B cell (primary cell): ENCODE measurements around the gene SDSL. TPM values are rescaled to one million over a fixed set of nuclear protein-coding genes. Genes with fewer than 3 reads are reported as not detected.

ENCODE experiments used
- ATAC-seq: fragments of 200-7000 bp; cut with Tn5 transposase; one replicate; pipeline ENCODE4 v1.10.0; 2021; ENCODE audit warnings: low read depth, mild to moderate bottlenecking, moderate number of reproducible peaks, moderate library complexity
- CTCF ChIA-PET: fragments of 350-600 bp; sonication (Branson Sonifier 250); formaldehyde crosslinking; loops from one replicate; lab custom pipeline; 2021; ENCODE audit warnings: antibody characterized with exemption, inconsistent platforms; lab: Charles Lee
- POLR2A ChIA-PET: fragments of 350-600 bp; sonication (Branson Sonifier 250); formaldehyde crosslinking; loops from one replicate; lab custom pipeline; 2021; ENCODE audit warnings: antibody characterized with exemption; lab: Charles Lee
- DNase-seq: peaks from one replicate; pipeline ENCODE4 v3.0.0; 2013
- H2AFZ ChIP-seq: 2 replicates; pipeline ENCODE4 v1.6.1; 2012; ENCODE audit warnings: mild to moderate bottlenecking, low read depth, low read length; ENCODE audit not compliant: insufficient read depth, poor library complexity, severe bottlenecking
- H3K27ac ChIP-seq, 2 donors: 1 replicate in 1 of 2; 2 replicates in 1 of 2; pipeline ENCODE4 v1.5.1; 2012 to 2013; ENCODE audit warnings: low read length in 2 of 2, mild to moderate bottlenecking in 2 of 2, moderate library complexity in 1 of 2
- H3K27me3 ChIP-seq, 4 experiments: fragments of 200-600 bp in 1 of 4; sonication (generic) in 1 of 4; replicated peaks in 1 of 4; 1 replicate in 2 of 4; 2 replicates in 2 of 4; pipeline versions ENCODE4 v1.6.1 to v1.7.0; 2013 to 2016; ENCODE audit warnings: low read length in 3 of 4, mild to moderate bottlenecking in 2 of 4, mixed read lengths in 1 of 4, moderate library complexity in 1 of 4; ENCODE audit not compliant: insufficient read depth in 4 of 4, control insufficient read depth in 3 of 4; ENCODE audit errors: control extremely low read depth in 1 of 4
- H3K36me3 ChIP-seq, 2 experiments: replicated peaks in 1 of 2; 1 replicate in 1 of 2; 2 replicates in 1 of 2; pipeline versions ENCODE4 v1.6.1 to v1.7.1; 2013; ENCODE audit warnings: low read length in 1 of 2; ENCODE audit not compliant: insufficient read depth in 2 of 2, control insufficient read depth in 1 of 2; ENCODE audit errors: control extremely low read depth in 1 of 2, extremely low read depth in 1 of 2
- H3K4me1 ChIP-seq, 2 donors: fragments of 200-600 bp in 1 of 2; sonication (generic) in 1 of 2; 1 replicate in 1 of 2; 2 replicates in 1 of 2; pipeline versions ENCODE4 v1.5.1 to v1.6.1; 2013 to 2017; ENCODE audit warnings: low read length in 2 of 2; ENCODE audit not compliant: control insufficient read depth in 2 of 2, insufficient read depth in 2 of 2
- H3K4me2 ChIP-seq: replicated peaks from 2 replicates; pipeline ENCODE3; 2012; ENCODE audit warnings: mild to moderate bottlenecking, low read depth, low read length; ENCODE audit not compliant: poor library complexity, severe bottlenecking
- H3K4me3 ChIP-seq, 5 experiments: fragments of 200-600 bp in 1 of 5; sonication (generic) in 1 of 5; 1 replicate in 3 of 5; 2 replicates in 2 of 5; pipeline versions ENCODE4 v1.5.1 to v1.7.0; 2011 to 2016; ENCODE audit warnings: low read length in 4 of 5, mild to moderate bottlenecking in 4 of 5, low read depth in 2 of 5, control low read depth in 1 of 5, moderate library complexity in 1 of 5; ENCODE audit not compliant: insufficient read depth in 1 of 5; ENCODE audit errors: control extremely low read depth in 1 of 5, extremely low read depth in 1 of 5
- H3K79me2 ChIP-seq: fragments of 200-600 bp; sonication (generic); one replicate; pipeline ENCODE4 v1.6.0; 2016; ENCODE audit warnings: low read length; ENCODE audit not compliant: control insufficient read depth, insufficient read depth
- H3K9ac ChIP-seq: fragments of 200-600 bp; sonication (generic); 2 replicates; pipeline ENCODE4 v1.6.1; 2017; ENCODE audit warnings: mild to moderate bottlenecking, low read length, moderate library complexity
- H3K9me3 ChIP-seq, 3 donors: one replicate each; pipeline versions ENCODE4 v1.6.1 to v1.7.1; 2013; ENCODE audit warnings: low read length in 2 of 3; ENCODE audit not compliant: control insufficient read depth in 2 of 3, insufficient read depth in 1 of 3; ENCODE audit errors: control extremely low read depth in 1 of 3
- H4K20me1 ChIP-seq: 2 replicates; pipeline ENCODE4 v1.6.0; 2012; ENCODE audit warnings: mild to moderate bottlenecking, low read length; ENCODE audit not compliant: insufficient read depth, control insufficient read depth, poor library complexity, severe bottlenecking
- H3K27ac Mint-ChIP-seq: one replicate; pipeline ENCODE4 v1.8.0; 2021; ENCODE audit warnings: mixed read lengths
- H3K27me3 Mint-ChIP-seq: one replicate; pipeline ENCODE4 v1.8.0; 2021; ENCODE audit warnings: mixed read lengths
- H3K4me1 Mint-ChIP-seq: one replicate; pipeline ENCODE4 v1.8.0; 2021; ENCODE audit warnings: mixed read lengths
- H3K4me3 Mint-ChIP-seq: one replicate; pipeline ENCODE4 v1.8.0; 2021; ENCODE audit warnings: mixed read lengths
- H3K9me3 Mint-ChIP-seq: one replicate; pipeline ENCODE4 v1.8.0; 2022; ENCODE audit warnings: mixed read lengths; ENCODE audit not compliant: insufficient read depth
- EZH2 ChIP-seq: IDR thresholded peaks from 2 replicates; pipeline ENCODE4 v1.6.1; 2012; ENCODE audit warnings: borderline replicate concordance, low read depth, mild to moderate bottlenecking, moderate library complexity, low read length; ENCODE audit not compliant: insufficient read depth, poor library complexity, severe bottlenecking
- WGBS: methylation state at CpG from one replicate; pipeline ENCODE4 v1.1.5; 2013; ENCODE audit warnings: missing lambda C conversion rate; ENCODE audit not compliant: insufficient coverage; 5-methylcytosine and 5-hydroxymethylcytosine counted together
- intact Hi-C: fragments of 100-400 bp; cut with micrococcal nuclease; formaldehyde crosslinking; loops from one replicate; pipeline ENCODE4 v1.10.0; 2022
- polyA plus RNA-seq: library from polyadenylated mRNA; depleted of rRNA; stranded (reverse); fragments of >200 nt; gene quantifications from 2 replicates; pipeline ENCODE4 v1.2.3, GENCODE V29; 2012
- total RNA-seq, 2 donors: library from RNA; stranded (reverse); fragments of 120-200 nt in 1 of 2; gene quantifications; 1 replicate in 1 of 2; 2 replicates in 1 of 2; pipeline versions ENCODE4 v1.2.3 to v1.2.4, GENCODE V29; 2013 to 2022
- TF ChIP-seq, protein P1 (sequence below): fragments of 200-600 bp; IDR thresholded peaks from one replicate; pipeline ENCODE4 v1.8.0; 2022; ENCODE audit warnings: antibody characterized with exemption, mild to moderate bottlenecking

The SDSL gene
- total and polyA plus RNA-seq, 2 donors (not counting 1 experiment from before 2014, with no cell fraction given) = 0.15 to 0.64 TPM

DNA sequence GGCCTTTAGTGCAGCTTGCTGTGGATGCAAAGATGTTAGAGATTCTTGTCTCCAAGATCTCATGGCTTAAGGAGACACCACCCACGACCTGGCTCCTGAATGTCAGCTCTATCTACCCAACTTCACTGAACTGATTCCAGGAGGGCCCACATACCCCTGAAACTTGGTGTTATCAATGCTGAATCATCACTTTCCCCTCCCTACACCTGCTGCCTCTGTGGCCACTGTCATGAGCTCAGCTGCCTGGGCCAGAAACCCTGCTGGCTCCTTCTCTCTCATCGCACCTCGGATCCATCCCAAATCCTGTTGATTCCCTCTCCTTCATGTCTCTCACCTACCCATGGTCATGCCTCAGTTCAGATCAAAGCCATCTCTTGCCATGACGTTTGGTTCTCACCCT, 64.5 kb downstream of the SDSL start:
- CTCF ChIA-PET = no interaction called here
- H3K4me2 ChIP-seq = no peak overlapping the region

More for the DNA sequence above, 64.5 kb downstream of the SDSL start:
- H3K9ac ChIP-seq = no peak overlapping the region
- peaks cover 0 to 28% (median 17%) of the 10 kb centered on the region in 4 experiments for H3K27me3 ChIP-seq
- intact Hi-C loops = no loop called here
- WGBS = 47% methylated on average over 4 of the region's 4 CpGs
- H3K4me3 ChIP-seq = no peak overlapping the region
- Mint-ChIP-seq H3K4me3 (no peak overlapping the region), H3K27ac (no peak overlapping the region), H3K27me3 (peaks cover 70% of the 10 kb centered on the region), H3K9me3 (peaks cover 1% of the 10 kb centered on the region), H3K4me1 (no peaks in the 10 kb centered on the region)
- H2AFZ ChIP-seq = no peak overlapping the region
- peaks cover 0 to under 1% (median 0%) of the 10 kb centered on the region in 3 donors for H3K9me3 ChIP-seq
- POLR2A ChIA-PET = no interaction called here
- ATAC-seq = no peak
- no peak overlapping the region for H3K27ac ChIP-seq
- no peak for DNase-seq
- H3K79me2 ChIP-seq = no peaks in the 10 kb centered on the region
- no peaks in the 10 kb centered on the region for H4K20me1 ChIP-seq
- no peak for TF ChIP-seq EZH2
- TF ChIP-seq, protein P1, sequence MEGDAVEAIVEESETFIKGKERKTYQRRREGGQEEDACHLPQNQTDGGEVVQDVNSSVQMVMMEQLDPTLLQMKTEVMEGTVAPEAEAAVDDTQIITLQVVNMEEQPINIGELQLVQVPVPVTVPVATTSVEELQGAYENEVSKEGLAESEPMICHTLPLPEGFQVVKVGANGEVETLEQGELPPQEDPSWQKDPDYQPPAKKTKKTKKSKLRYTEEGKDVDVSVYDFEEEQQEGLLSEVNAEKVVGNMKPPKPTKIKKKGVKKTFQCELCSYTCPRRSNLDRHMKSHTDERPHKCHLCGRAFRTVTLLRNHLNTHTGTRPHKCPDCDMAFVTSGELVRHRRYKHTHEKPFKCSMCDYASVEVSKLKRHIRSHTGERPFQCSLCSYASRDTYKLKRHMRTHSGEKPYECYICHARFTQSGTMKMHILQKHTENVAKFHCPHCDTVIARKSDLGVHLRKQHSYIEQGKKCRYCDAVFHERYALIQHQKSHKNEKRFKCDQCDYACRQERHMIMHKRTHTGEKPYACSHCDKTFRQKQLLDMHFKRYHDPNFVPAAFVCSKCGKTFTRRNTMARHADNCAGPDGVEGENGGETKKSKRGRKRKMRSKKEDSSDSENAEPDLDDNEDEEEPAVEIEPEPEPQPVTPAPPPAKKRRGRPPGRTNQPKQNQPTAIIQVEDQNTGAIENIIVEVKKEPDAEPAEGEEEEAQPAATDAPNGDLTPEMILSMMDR = no peak
- H3K36me3 ChIP-seq = no peaks in the 10 kb centered on the region
- no peaks in the 10 kb centered on the region for H3K4me1 ChIP-seq

Other genes starting within 250 kb of the SDSL start
- gene DDX54, start 236.9 kb upstream of the SDSL start, total RNA-seq = 90.1 and 101 TPM in 2 replicates
- gene DDX54, start 236.9 kb upstream of the SDSL start, polyA plus RNA-seq = 55.4 and 65.4 TPM in 2 replicates
- gene RITA1, start 236.7 kb upstream of the SDSL start, total RNA-seq = 16.2 and 17.9 TPM in 2 replicates
- gene RITA1, start 236.7 kb upstream of the SDSL start, polyA plus RNA-seq = 6.2 and 8.1 TPM in 2 replicates
- gene TPCN1, start 200.9 kb upstream of the SDSL start, total RNA-seq = 258 and 267 TPM in 2 replicates
- gene TPCN1, start 200.9 kb upstream of the SDSL start, polyA plus RNA-seq = 80.8 and 89.0 TPM in 2 replicates
- gene SLC8B1, start 87.3 kb upstream of the SDSL start, total RNA-seq = 34.1 and 35.6 TPM in 2 replicates
- 18.7 and 21.1 TPM in 2 replicates for gene SLC8B1, start 87.3 kb upstream of the SDSL start, polyA plus RNA-seq
- 11.6 and 14.0 TPM in 2 replicates for gene PLBD2, start 63.8 kb upstream of the SDSL start, total RNA-seq
- 1.9 and 2.9 TPM in 2 replicates for gene PLBD2, start 63.8 kb upstream of the SDSL start, polyA plus RNA-seq
- gene SDS, start 18.5 kb upstream of the SDSL start, total RNA-seq = not detected in 2 replicates
- gene SDS, start 18.5 kb upstream of the SDSL start, polyA plus RNA-seq = 0.09 TPM in 1 of 2 replicates, not detected in the other
- gene LHX5, start 49.5 kb downstream of the SDSL start, total RNA-seq = not detected in 2 replicates
- not detected in 2 replicates for gene LHX5, start 49.5 kb downstream of the SDSL start, polyA plus RNA-seq